ENCODE results near the gene HAT1.

The HAT1 gene

DNA sequence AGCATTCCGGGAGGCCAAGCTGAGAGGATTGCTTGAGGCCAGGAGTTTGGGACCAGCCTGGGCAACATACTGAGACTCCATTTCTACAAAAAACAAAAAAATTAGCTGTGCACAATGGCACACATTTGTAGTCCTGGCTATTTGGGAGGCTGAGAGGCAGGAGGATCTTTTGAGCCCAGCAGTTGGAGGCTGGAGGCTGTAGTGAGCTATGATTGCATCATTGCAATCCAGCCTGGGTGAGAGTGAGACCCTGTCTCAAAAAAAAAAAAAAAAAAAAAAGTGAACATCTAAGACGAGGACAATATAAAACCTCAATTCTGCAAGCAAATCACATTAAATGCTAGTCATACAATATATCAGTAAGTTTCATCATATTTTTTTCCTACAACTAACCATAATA, 2.8 kb upstream of the HAT1 start:
- no peak for DNase-seq (ENCODE audit: low read depth in 2 of 2, low spot score in 1 of 2)

DNA sequence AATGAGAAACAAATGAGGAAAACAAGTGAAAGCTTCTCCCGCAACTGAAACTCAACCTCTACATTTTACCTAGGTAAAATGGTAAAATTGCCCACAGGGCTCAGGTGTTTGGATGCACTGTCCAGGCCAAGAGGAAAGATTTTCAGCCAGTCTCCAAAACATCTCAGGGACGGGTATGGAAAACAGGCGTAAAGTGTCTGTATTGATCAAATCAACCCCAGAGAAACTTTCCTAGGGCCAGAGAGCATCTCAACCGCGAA, 361 bp upstream of the HAT1 start:
- DNase-seq (ENCODE audit: low read depth in 2 of 2, low spot score in 1 of 2): no peak

DNA sequence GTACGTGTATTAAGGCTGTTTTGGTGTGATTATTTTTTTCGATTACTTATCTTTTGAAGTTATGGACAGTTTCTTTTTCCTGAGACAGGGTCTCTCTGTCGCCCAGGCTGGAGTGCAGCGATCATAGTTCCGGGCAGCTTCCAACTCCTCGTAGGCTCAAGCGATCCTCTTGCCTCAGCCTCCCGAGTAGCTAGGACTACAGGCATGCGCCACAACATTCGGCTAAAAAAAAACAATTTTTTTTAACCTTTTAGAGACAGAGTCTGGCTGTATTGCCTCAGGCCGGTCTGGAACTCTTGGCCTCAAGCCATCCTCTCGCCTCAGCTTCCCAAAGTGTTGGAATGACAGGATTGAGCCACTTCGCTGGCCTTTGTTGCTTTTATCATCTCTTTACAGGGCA, 945 bp downstream of the HAT1 start:
- no peak for DNase-seq (ENCODE audit: low read depth in 2 of 2, low spot score in 1 of 2)

DNA sequence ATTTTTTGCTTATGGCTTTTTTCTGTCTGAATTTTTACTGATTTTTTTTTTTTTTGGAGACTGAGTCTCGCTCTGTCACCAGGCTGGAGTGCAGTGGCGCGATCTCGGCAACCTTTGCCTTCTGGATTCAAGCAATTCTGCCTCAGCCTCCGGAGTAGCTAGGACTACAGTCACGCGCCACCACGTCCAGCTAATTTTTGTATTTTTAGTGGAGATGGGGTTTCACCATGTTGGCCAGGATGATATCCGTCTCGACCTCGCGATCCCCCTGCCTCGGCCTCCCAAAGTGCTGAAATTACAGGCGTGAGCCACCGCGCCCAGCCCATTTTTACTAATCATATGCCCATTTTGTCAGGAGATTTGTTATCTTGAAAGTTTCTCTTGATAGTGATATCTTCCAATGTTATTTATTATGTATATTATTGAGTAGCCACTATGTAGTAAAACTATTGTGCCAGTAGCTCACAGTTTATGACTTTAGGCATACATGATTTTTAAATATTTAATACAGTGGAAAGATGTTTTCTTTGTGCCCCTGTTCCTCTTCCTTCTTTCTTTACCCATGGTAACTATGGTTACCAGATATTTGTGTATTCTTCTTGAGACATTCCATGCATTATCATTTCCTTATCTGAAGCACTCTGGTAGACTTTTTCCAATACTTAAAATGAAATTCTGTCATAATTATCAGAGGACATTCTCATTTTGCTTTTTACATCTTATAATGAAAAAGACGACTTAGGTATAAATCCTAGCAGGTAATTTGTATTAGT, 2.1 kb downstream of the HAT1 start:
- DNase-seq (ENCODE audit: low read depth in 2 of 2, low spot score in 1 of 2): no peak

DNA sequence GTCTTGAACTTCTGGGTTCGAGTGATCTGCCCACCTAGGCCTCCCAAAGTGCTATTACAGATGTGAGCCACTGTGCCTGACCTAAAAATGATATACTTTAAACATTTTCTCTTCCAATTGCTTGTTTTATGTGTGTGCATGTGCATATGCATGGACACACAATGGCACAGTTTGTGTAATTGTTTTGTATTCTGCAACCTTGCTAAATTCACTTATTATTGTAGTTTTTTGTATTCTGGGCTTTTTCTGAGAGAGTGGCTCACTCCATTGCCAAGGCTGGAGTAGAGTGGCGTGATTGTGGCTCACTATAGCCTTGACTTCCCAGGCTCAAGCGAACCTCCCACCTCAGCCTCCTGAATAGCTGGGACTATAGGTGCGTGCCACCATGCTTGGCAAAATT, 8.1 kb downstream of the HAT1 start:
- no peak for DNase-seq (ENCODE audit: low read depth in 2 of 2, low spot score in 1 of 2)

DNA sequence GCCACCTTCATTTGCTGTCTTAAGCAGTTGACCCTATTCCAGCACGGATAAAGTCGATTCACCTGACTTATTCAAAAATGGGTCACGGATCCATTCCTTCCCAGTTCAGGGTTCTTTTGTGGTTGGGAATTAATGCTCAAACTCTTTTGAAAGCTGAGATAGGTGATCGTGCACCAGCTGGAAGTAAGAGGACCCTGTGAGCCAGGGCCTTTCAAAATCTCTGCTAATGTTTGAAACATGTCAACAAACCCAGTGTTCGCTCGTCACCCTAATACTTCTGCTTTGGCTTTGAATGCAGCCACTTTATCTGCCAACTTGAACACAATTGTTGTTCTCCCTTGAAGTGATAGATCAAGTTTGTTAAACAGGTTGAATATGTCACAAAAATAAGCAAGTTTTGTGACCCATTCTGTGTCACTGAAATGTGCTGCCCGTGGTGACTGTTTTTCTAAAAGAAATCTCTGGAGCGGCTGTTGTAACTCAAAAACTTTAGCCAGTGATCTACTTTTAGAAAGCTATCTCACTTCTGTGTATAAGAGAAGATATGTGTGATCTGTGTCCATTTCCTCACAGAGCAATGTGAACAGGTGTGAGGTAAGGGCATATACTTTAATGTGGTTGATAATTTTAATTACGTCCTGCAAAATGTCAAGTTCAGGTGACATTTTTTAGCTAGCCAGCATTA, 16.9 kb downstream of the HAT1 start:
- no peak for DNase-seq (ENCODE audit: low read depth in 2 of 2, low spot score in 1 of 2)

DNA sequence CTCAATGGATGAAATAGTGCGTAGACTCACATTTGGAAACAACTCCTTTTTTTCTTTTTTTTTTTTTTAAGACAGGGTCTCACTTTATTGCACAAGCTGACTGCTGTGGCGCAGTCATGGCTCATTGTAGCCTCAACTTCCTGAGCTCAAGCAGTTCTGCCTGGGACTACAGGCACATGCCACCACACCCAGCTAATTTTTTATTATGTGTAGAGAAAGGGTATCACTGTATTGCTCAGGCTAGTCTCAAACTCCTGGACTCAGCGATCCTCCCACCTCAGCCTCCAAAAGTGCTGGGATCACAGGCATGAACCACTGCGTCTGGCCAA, 17.4 kb downstream of the HAT1 start:
- no peak for DNase-seq (ENCODE audit: low read depth in 2 of 2, low spot score in 1 of 2)

DNA sequence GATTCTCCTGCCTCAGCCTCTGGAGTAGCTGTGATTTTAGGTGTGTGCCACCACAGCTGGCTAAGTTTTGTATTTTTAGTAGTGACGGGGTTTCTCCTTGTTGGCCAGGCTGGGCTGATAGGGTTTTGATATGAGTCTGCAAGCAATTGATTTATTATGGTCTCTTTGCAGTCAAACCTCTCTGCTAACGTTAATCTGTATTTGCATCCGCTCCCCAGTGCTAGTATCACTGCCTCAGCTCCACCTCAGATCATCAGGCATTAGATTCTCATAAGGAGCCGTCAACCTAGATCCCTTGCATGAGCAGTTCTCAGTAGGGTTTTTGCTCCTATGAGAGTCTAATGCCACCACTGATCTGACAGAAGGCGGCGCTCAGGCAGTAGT, 19.0 kb downstream of the HAT1 start:
- DNase-seq (ENCODE audit: low read depth in 2 of 2, low spot score in 1 of 2): no peak

DNA sequence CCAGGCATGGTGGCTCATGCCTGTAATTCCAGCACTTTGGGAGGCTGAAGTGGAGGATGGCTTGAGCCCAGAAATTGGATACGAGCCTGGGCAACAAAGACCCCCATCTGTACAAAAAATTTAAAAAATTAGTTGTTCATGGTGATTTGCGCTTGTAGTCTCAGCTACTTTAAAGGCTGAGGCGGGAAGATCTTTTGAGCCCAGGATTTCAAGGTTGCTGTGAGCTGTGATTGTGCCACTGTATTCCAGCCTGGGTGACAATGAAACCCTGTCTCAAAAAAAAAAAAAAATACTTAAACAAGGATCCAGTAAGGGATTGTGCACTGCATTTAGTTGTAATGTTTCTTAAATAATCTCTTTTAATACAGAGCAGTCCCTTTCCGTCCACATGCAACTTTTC, 21.6 kb downstream of the HAT1 start:
- DNase-seq (ENCODE audit: low read depth in 2 of 2, low spot score in 1 of 2): no peak

DNA sequence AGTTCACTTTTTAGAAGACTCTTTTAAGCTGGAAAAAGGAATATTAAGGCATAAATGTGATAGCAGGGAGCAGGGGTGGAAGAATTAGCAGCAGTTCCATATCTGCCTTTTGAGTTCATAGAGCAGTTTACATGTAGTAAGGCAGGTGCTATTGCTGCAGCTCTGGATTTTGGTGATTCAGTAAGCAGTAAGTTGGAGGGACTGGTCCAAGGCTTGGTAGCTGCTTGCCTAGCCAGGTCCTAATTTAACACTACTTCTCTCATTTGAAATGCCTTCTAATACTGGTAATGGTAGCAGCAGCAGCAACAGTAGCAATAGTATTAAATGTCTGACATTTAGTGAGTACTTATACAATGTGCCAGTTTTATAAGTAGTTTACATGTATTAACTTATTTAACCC, 30.0 kb downstream of the HAT1 start:
- DNase-seq (ENCODE audit: low read depth in 2 of 2, low spot score in 1 of 2): no peak

DNA sequence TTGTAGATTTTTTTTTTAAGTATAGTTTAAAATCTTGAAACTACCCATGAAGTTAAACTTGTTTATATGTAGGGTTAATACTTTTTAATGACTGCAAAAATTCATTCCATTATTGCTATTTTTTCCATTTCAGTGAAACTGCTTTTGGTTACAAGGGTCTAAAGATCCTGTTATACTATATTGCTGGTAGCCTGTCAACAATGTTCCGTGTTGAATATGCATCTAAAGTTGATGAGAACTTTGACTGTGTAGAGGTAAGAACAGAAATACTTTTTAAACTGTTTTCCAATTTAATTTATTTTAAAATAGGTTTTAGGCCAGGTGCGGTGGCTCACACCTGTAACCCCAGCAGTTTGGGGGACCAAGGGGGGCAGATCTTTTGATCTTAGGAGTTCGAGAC, 30.5 kb downstream of the HAT1 start:
- no peak for DNase-seq (ENCODE audit: low read depth in 2 of 2, low spot score in 1 of 2)

DNA sequence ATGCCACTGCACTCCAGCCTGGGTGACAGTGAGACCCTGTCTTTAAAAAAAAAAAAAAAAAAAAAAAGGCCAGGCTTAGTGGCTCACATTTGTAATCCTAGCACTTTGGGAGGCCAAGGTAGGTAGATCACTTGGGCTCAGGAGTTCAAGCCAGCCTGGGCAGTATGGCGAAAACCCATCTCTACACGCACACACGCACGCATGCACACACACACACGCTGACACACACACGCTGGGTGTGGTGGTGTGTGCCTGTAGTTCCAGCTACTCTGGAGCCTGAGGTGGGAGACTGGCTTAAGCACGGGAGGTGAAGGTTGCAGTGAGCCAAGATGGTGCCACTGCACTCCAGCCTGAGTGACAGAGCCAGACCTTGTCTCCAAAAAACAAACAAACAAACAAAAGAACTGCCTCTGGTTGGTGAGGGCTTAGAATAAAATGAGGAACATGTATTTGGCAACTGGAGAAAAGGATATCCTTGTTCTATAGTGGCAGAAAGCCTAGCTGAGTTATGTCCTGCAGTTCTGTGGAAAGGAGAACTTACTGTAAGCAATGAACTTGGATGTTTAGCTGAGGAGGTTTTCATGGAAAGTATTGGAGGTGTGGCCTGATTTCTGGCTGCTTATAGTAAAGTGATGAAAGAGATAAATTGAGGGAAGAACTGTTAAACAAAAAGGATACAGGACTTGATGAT, 34.0 kb downstream of the HAT1 start:
- no peak for DNase-seq (ENCODE audit: low read depth in 2 of 2, low spot score in 1 of 2)

DNA sequence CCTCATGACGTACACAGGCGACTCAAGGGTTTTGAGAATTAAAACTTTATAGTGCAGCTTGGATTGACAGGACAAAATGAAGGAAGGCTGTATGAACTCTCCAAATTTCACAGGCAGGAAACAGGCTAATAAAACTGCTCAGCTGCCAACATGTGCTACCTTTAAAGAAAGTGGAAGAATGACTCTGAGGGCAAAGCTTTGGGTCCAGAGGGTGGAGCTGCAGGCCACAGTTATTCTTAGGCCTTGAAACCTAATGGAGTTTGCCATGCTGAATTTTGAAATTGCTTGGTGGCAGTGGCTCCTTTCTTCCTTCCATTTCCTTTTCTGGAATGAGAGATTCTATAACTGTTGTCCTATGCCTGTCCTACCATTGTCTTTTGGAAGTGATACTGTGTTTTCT, 34.8 kb downstream of the HAT1 start:
- no peak for DNase-seq (ENCODE audit: low read depth in 2 of 2, low spot score in 1 of 2)

DNA sequence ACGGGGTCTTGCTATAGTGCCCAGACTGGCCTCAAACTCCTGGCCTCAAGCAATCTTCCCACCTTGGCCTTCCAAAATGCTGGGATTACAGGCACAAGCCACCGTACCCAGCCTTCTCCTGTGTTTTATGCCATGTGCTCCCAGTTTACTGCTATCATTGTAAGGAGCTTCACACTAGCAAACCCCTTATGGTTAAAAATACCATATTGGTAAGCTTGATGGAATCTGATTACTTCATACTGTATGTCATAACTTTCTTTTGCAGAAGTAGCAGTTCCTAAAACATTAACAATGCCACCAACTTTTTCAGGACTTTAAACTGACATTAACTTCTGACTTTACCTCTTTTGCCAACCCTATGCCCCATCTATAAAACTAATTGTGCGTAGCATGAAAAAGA, 36.2 kb downstream of the HAT1 start:
- DNase-seq (ENCODE audit: low read depth in 2 of 2, low spot score in 1 of 2): no peak

DNA sequence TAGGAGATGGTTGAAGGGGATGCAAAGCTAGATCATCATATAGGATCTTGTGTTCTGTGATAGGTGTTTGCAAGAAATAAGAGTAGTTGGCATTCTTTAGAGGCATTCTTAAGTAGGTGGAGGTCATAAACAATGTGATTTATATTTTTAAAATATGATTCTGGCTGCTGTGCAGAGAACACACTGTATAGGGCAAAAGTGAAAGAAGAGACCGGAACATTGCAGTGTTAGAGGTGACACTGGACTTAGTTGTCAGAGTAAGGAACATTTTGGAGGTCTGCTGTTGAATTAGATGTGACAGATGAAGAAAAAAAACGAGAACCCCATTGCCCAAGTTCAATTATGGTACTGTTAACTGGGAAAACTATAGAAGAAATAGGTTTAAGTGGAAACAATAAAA, 37.7 kb downstream of the HAT1 start:
- DNase-seq (ENCODE audit: low read depth in 2 of 2, low spot score in 1 of 2): no peak

DNA sequence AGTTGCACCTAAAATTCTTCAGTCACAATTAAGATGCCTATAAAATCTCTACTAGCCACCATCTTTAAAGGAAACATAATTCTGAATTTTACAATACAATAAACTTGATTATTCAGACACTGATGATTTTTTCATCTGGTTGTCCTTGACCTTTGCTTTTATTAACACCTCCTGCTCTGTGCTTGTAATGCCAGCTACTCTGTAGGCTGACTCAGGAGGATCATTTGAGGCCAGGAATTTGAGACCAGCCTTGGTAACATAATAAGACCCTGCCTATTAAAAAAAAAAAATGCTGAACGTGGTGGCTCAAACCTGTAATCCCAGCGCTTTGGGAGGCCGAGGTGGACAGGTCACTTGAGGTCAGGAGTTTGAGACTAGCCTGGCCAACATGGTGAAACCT, 38.3 kb downstream of the HAT1 start:
- DNase-seq (ENCODE audit: low read depth in 2 of 2, low spot score in 1 of 2): no peak

DNA sequence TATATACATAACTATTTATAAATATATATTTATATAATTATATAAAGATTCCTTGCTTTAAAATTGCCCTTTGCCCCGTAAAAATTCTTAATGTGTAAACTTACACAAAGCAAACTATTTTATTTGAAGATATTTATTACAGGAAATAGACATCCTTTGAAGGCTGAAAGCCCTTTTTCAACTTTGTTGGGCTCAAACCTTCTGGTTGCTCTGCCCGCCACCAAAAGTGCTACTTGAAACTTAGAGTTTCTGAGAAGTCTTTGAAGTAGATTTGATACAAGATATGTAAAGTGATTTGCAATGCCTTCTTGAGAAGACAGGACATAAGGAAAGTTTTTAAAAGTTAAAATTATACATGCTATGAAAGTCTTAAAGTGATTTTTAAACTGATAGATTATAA, 40.9 kb downstream of the HAT1 start:
- no peak for DNase-seq (ENCODE audit: low read depth in 2 of 2, low spot score in 1 of 2)

DNA sequence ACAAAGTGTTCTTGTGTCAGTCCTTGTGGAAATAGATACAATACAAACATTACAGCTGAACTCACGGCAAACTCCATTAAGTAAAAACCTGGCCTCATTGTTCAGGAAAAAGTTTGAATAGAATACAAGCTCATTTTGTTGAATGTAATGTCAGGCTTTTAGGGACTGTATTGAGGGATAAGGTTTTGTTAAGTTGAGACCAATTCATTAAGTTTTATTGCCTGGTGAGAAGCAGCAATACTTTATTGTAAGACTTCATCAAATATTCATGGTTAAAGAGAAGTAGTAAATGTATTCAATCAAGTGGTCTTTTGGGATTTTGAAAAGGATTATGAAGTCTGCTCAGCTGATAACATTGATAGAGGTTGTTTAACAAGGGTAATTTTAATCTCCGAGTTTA, 42.0 kb downstream of the HAT1 start:
- DNase-seq (ENCODE audit: low read depth in 2 of 2, low spot score in 1 of 2): no peak

DNA sequence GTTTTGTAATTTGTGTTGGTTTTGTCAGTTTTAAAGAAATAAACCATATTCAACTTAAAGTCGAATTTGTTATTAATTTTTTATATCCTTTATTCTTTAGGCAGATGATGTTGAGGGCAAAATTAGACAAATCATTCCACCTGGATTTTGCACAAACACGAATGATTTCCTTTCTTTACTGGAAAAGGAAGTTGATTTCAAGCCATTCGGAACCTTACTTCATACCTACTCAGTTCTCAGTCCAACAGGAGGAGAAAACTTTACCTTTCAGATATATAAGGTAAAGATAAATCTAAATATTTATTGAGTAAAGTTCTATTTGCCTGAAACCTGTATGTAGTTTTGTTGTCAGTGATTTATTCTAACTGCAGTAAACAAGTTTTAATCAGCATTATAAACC, 43.0 kb downstream of the HAT1 start:
- DNase-seq (ENCODE audit: low read depth in 2 of 2, low spot score in 1 of 2): no peak

DNA sequence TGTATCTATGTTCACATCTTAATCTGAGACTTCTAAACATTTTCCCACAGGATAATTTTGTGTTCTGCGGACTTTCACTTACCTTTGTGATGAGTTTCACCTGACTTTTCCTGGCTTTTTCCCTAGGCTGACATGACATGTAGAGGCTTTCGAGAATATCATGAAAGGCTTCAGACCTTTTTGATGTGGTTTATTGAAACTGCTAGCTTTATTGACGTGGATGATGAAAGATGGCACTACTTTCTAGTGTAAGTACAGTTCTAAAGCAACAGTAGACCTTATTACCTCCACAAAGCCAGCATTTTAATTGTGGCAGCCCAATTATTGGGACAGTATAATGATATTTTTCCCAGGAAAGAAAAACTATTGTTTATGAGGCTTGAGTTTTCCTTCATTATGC, 43.4 kb downstream of the HAT1 start:
- DNase-seq (ENCODE audit: low read depth in 2 of 2, low spot score in 1 of 2): no peak

DNA sequence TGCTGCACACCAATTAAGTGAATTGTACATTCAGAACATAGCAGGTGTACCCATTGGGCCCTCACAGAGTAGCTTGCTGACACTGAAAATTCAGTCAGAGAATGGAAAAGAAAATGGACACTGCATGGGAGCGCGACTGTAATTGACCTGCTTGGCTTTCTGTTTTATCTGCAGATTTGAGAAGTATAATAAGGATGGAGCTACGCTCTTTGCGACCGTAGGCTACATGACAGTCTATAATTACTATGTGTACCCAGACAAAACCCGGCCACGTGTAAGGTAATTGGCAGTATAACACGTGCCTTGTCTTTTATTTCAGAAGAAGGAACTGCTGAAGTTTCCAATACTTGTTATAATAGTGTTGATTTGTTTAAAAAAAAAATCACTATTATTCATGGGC, 44.0 kb downstream of the HAT1 start:
- no peak for DNase-seq (ENCODE audit: low read depth in 2 of 2, low spot score in 1 of 2)

DNA sequence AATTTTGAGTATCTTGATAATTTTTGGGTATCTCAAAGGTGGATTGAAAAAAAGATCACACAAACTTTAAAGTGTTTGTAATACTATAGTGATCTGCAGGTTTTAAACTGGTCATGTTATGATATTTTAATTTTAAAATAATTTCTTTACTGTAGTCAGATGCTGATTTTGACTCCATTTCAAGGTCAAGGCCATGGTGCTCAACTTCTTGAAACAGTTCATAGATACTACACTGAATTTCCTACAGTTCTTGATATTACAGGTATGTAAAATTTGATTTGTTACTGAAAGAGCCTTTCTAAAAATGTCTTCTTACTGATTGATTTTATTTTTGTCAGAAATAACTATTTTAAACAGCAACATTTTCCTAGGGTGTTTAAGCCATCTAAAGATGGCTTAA, 44.4 kb downstream of the HAT1 start:
- DNase-seq (ENCODE audit: low read depth in 2 of 2, low spot score in 1 of 2): no peak

DNA sequence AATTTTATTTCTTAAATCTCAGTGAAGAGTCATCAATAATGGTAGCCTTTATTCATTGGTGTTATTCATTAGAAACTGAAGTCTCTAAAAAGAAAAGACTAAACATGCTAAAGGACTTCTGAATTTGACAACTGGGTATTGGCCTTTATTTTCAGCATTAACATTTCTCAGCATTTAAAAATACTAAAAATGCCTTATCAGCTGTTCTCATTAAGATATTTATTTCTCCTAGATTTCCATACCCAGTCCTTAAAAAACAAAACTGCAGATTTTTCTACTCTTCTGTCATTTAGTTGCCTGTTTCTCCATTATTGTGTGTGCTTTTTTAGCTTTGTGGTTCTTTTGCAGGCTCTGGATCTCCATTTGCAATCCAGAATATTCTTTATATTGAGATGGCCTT, 46.2 kb downstream of the HAT1 start:
- DNase-seq (ENCODE audit: low read depth in 2 of 2, low spot score in 1 of 2): no peak
